ENCODE data around the gene ATAD3C. TPM values are rescaled to one million over a fixed set of nuclear protein-coding genes. Genes with fewer than 3 reads are reported as not detected.
"Not testable (repeated sequence)": the region's sequence is repeated elsewhere in the genome, so short reads cannot be mapped to it uniquely, and the experiment has no call there.

The ATAD3C gene
- total and polyA plus RNA-seq, 2 experiments from 2014 or later: 0.51 TPM; not detected in 1

DNA sequence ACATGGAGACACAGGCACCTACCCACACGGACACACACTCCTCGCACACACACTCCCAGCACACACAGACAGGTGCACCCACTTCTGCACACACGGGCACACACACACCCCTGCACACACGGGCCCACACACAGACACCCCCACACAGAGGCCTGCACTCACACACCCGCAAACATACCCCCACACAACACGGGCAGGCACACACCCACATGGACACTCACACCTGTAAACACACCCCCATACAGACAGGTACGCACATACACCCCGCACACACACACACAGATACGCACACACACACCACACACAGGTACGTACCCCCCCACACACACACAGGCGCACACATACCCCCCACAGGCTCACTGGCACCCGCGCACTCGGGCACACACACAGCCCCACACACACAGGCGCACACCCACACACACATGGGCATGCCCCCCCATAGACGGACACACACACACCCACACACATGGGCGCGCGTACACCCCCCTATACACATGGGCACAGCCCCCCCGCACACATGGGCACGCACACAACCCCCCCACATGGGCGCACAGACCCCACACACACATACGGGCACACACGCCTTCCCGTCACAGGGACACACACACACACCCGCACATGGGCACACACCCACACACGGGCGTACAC lies 68.6 kb downstream of the ATAD3C start:
- Histone ChIP-seq H3K79me2 (ENCODE audit: insufficient read depth) (peaks cover 51% of the 10 kb centered on the region), H3K27me3 (replicated peaks; ENCODE audit: insufficient read depth) (no peaks in the 10 kb centered on the region), H3K27ac (no peak overlapping the region), H3K36me3 (ENCODE audit: low read depth) (no peaks in the 10 kb centered on the region; the same call in 1 of the 2 replicates), H3F3A (ENCODE audit: insufficient read depth) (no peaks in the 10 kb centered on the region), H3K4me1 (ENCODE audit: insufficient read depth) (no peaks in the 10 kb centered on the region), H2AFZ (no peak overlapping the region), H3K9ac (no peak overlapping the region), H3K4me3 (no peak overlapping the region), H3K9me3 (ENCODE audit: low read depth) (no peaks in the 10 kb centered on the region), H4K20me1 (ENCODE audit: insufficient read depth) (no peaks in the 10 kb centered on the region), H3K4me2 (ENCODE audit: unreplicated experiment) (no peak overlapping the region), H3K9me2 (ENCODE audit: insufficient read depth) (no peaks in the 10 kb centered on the region)
- 92 to 95% methylated on average over 18 to 28 of the region's 28 CpGs for WGBS, 2 experiments (ENCODE audit: low coverage in 1 of 2, low lambda C conversion rate in 2 of 2, missing lambda C conversion rate in 2 of 2)
- no peak for DNase-seq
- in situ Hi-C loops (cut with MboI): no loop called here
- TF ChIP-seq EZH2 (IDR thresholded peaks at IDR 0.05; ENCODE audit: insufficient read depth, poor library complexity, severe bottlenecking) (no peak), EZH2phosphoT487 (IDR thresholded peaks at IDR 0.05; ENCODE audit: insufficient read depth, low read depth) (no peak)

DNA sequence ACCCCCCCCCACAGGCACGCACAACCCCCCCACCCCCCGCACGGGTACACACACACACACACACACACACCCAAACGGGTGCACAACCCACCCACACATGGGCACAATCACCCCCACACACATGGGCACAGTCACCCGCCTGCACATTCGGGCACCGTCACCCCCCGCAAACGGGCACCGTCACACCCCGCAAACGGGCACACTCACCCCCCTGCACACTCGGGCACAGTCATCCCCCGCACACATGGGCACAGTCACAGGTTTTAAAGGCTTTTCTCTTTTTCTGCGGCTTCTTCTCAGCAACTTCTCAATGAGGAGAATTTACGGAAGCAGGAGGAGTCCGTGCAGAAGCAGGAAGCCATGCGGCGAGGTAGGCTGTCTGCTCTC lies 69.1 kb downstream of the ATAD3C start:
- H3K9ac ChIP-seq; H4K20me1 ChIP-seq (ENCODE audit: insufficient read depth); DNase-seq; H3K4me2 ChIP-seq (ENCODE audit: unreplicated experiment); H3F3A ChIP-seq (ENCODE audit: insufficient read depth); H3K9me2 ChIP-seq (ENCODE audit: insufficient read depth); in situ Hi-C loops (cut with MboI); H3K27ac ChIP-seq; H3K4me1 ChIP-seq (ENCODE audit: insufficient read depth); H3K36me3 ChIP-seq (ENCODE audit: low read depth); H3K4me3 ChIP-seq; H2AFZ ChIP-seq; H3K27me3 ChIP-seq (replicated peaks; ENCODE audit: insufficient read depth); H3K9me3 ChIP-seq (ENCODE audit: low read depth): not testable (repeated sequence)
- 87 to 91% methylated on average over 11 to 19 of the region's 19 CpGs for WGBS, 2 experiments (ENCODE audit: low coverage in 1 of 2, low lambda C conversion rate in 2 of 2, missing lambda C conversion rate in 2 of 2)
- H3K79me2 ChIP-seq (ENCODE audit: insufficient read depth): peaks cover 48% of the 10 kb centered on the region

Other genes starting within 250 kb of the ATAD3C start
- gene TNFRSF18, start 243.1 kb upstream of the ATAD3C start, total RNA-seq (2014; rRNA removed; shearing (Covaris generic)): not detected in 2 replicates
- gene TNFRSF18, start 243.1 kb upstream of the ATAD3C start, polyA plus RNA-seq (2016; fragmentation: Nextera tagmentation; extraction: Ambion mirVana): 0.18 TPM in 1 of 2 replicates, not detected in the other
- not detected in 2 replicates for gene TNFRSF4, start 235.5 kb upstream of the ATAD3C start, total RNA-seq (2014; rRNA removed; shearing (Covaris generic))
- not detected in 2 replicates for gene TNFRSF4, start 235.5 kb upstream of the ATAD3C start, polyA plus RNA-seq (2016; fragmentation: Nextera tagmentation; extraction: Ambion mirVana)
- gene SDF4, start 217.7 kb upstream of the ATAD3C start, total RNA-seq (2014; rRNA removed; shearing (Covaris generic)): 214 and 216 TPM in 2 replicates
- gene SDF4, start 217.7 kb upstream of the ATAD3C start, polyA plus RNA-seq (2016; fragmentation: Nextera tagmentation; extraction: Ambion mirVana): 261 and 269 TPM in 2 replicates
- gene B3GALT6, start 217.5 kb upstream of the ATAD3C start, total RNA-seq (2014; rRNA removed; shearing (Covaris generic)): 50.3 and 52.5 TPM in 2 replicates
- 6.5 and 8.3 TPM in 2 replicates for gene B3GALT6, start 217.5 kb upstream of the ATAD3C start, polyA plus RNA-seq (2016; fragmentation: Nextera tagmentation; extraction: Ambion mirVana)
- 0.38 and 3.1 TPM in 2 replicates for gene C1QTNF12, start 203.0 kb upstream of the ATAD3C start, total RNA-seq (2014; rRNA removed; shearing (Covaris generic))
- 2.0 and 2.1 TPM in 2 replicates for gene C1QTNF12, start 203.0 kb upstream of the ATAD3C start, polyA plus RNA-seq (2016; fragmentation: Nextera tagmentation; extraction: Ambion mirVana)
- gene UBE2J2, start 175.8 kb upstream of the ATAD3C start, total RNA-seq (2014; rRNA removed; shearing (Covaris generic)): 49.7 and 51.0 TPM in 2 replicates
- 63.5 and 68.0 TPM in 2 replicates for gene UBE2J2, start 175.8 kb upstream of the ATAD3C start, polyA plus RNA-seq (2016; fragmentation: Nextera tagmentation; extraction: Ambion mirVana)
- 0.76 and 2.5 TPM in 2 replicates for gene SCNN1D, start 169.3 kb upstream of the ATAD3C start, total RNA-seq (2014; rRNA removed; shearing (Covaris generic))
- gene SCNN1D, start 169.3 kb upstream of the ATAD3C start, polyA plus RNA-seq (2016; fragmentation: Nextera tagmentation; extraction: Ambion mirVana): 0.46 and 0.55 TPM in 2 replicates
- gene ACAP3, start 141.8 kb upstream of the ATAD3C start, total RNA-seq (2014; rRNA removed; shearing (Covaris generic)): 58.6 and 68.0 TPM in 2 replicates
- gene ACAP3, start 141.8 kb upstream of the ATAD3C start, polyA plus RNA-seq (2016; fragmentation: Nextera tagmentation; extraction: Ambion mirVana): 11.6 and 11.8 TPM in 2 replicates
- 36.2 and 46.5 TPM in 2 replicates for gene PUSL1, start 141.1 kb upstream of the ATAD3C start, total RNA-seq (2014; rRNA removed; shearing (Covaris generic))
- 28.3 and 30.9 TPM in 2 replicates for gene PUSL1, start 141.1 kb upstream of the ATAD3C start, polyA plus RNA-seq (2016; fragmentation: Nextera tagmentation; extraction: Ambion mirVana)
- 80.1 and 90.0 TPM in 2 replicates for gene INTS11, start 125.0 kb upstream of the ATAD3C start, total RNA-seq (2014; rRNA removed; shearing (Covaris generic))
- gene INTS11, start 125.0 kb upstream of the ATAD3C start, polyA plus RNA-seq (2016; fragmentation: Nextera tagmentation; extraction: Ambion mirVana): 70.2 and 72.8 TPM in 2 replicates
- gene CPTP, start 124.9 kb upstream of the ATAD3C start, total RNA-seq (2014; rRNA removed; shearing (Covaris generic)): 30.5 and 39.0 TPM in 2 replicates
- gene CPTP, start 124.9 kb upstream of the ATAD3C start, polyA plus RNA-seq (2016; fragmentation: Nextera tagmentation; extraction: Ambion mirVana): 28.0 and 33.2 TPM in 2 replicates
- gene TAS1R3, start 118.4 kb upstream of the ATAD3C start, total RNA-seq (2014; rRNA removed; shearing (Covaris generic)): 0.54 TPM in 1 of 2 replicates, not detected in the other
- 0.24 TPM in 1 of 2 replicates, not detected in the other for gene TAS1R3, start 118.4 kb upstream of the ATAD3C start, polyA plus RNA-seq (2016; fragmentation: Nextera tagmentation; extraction: Ambion mirVana)
- 113 and 119 TPM in 2 replicates for gene DVL1, start 100.3 kb upstream of the ATAD3C start, total RNA-seq (2014; rRNA removed; shearing (Covaris generic))
- 8.6 and 9.9 TPM in 2 replicates for gene DVL1, start 100.3 kb upstream of the ATAD3C start, polyA plus RNA-seq (2016; fragmentation: Nextera tagmentation; extraction: Ambion mirVana)
- 1,040 and 1,228 TPM in 2 replicates for gene MXRA8, start 91.1 kb upstream of the ATAD3C start, total RNA-seq (2014; rRNA removed; shearing (Covaris generic))
- gene MXRA8, start 91.1 kb upstream of the ATAD3C start, polyA plus RNA-seq (2016; fragmentation: Nextera tagmentation; extraction: Ambion mirVana): 584 and 609 TPM in 2 replicates
- 118 and 120 TPM in 2 replicates for gene AURKAIP1, start 74.5 kb upstream of the ATAD3C start, total RNA-seq (2014; rRNA removed; shearing (Covaris generic))
- 216 and 218 TPM in 2 replicates for gene AURKAIP1, start 74.5 kb upstream of the ATAD3C start, polyA plus RNA-seq (2016; fragmentation: Nextera tagmentation; extraction: Ambion mirVana)
- 150 and 185 TPM in 2 replicates for gene CCNL2, start 50.4 kb upstream of the ATAD3C start, total RNA-seq (2014; rRNA removed; shearing (Covaris generic))
- gene CCNL2, start 50.4 kb upstream of the ATAD3C start, polyA plus RNA-seq (2016; fragmentation: Nextera tagmentation; extraction: Ambion mirVana): 151 and 199 TPM in 2 replicates
- gene MRPL20, start 42.4 kb upstream of the ATAD3C start, total RNA-seq (2014; rRNA removed; shearing (Covaris generic)): 88.9 and 105 TPM in 2 replicates
- 176 and 181 TPM in 2 replicates for gene MRPL20, start 42.4 kb upstream of the ATAD3C start, polyA plus RNA-seq (2016; fragmentation: Nextera tagmentation; extraction: Ambion mirVana)
- 0.51 and 0.97 TPM in 2 replicates for gene ANKRD65, start 28.4 kb upstream of the ATAD3C start, total RNA-seq (2014; rRNA removed; shearing (Covaris generic))
- gene ANKRD65, start 28.4 kb upstream of the ATAD3C start, polyA plus RNA-seq (2016; fragmentation: Nextera tagmentation; extraction: Ambion mirVana): 0.44 and 0.70 TPM in 2 replicates
- 1.4 and 2.3 TPM in 2 replicates for gene VWA1, start 14.0 kb upstream of the ATAD3C start, total RNA-seq (2014; rRNA removed; shearing (Covaris generic))
- 0.60 and 1.3 TPM in 2 replicates for gene VWA1, start 14.0 kb upstream of the ATAD3C start, polyA plus RNA-seq (2016; fragmentation: Nextera tagmentation; extraction: Ambion mirVana)
- 20.2 and 34.7 TPM in 2 replicates for gene ATAD3B, start 22.1 kb downstream of the ATAD3C start, total RNA-seq (2014; rRNA removed; shearing (Covaris generic))
- 11.6 and 12.1 TPM in 2 replicates for gene ATAD3B, start 22.1 kb downstream of the ATAD3C start, polyA plus RNA-seq (2016; fragmentation: Nextera tagmentation; extraction: Ambion mirVana)
- 45.8 and 54.5 TPM in 2 replicates for gene ATAD3A, start 62.5 kb downstream of the ATAD3C start, total RNA-seq (2014; rRNA removed; shearing (Covaris generic))
- gene ATAD3A, start 62.5 kb downstream of the ATAD3C start, polyA plus RNA-seq (2016; fragmentation: Nextera tagmentation; extraction: Ambion mirVana): 42.8 and 44.9 TPM in 2 replicates
- gene TMEM240, start 90.9 kb downstream of the ATAD3C start, total RNA-seq (2014; rRNA removed; shearing (Covaris generic)): 1.1 and 3.3 TPM in 2 replicates
- gene TMEM240, start 90.9 kb downstream of the ATAD3C start, polyA plus RNA-seq (2016; fragmentation: Nextera tagmentation; extraction: Ambion mirVana): 0.44 and 0.76 TPM in 2 replicates
- 60.8 and 69.2 TPM in 2 replicates for gene SSU72, start 125.2 kb downstream of the ATAD3C start, total RNA-seq (2014; rRNA removed; shearing (Covaris generic))
- gene SSU72, start 125.2 kb downstream of the ATAD3C start, polyA plus RNA-seq (2016; fragmentation: Nextera tagmentation; extraction: Ambion mirVana): 195 and 204 TPM in 2 replicates
- gene FNDC10, start 150.4 kb downstream of the ATAD3C start, total RNA-seq (2014; rRNA removed; shearing (Covaris generic)): 7.7 and 9.8 TPM in 2 replicates
- 3.1 and 3.9 TPM in 2 replicates for gene FNDC10, start 150.4 kb downstream of the ATAD3C start, polyA plus RNA-seq (2016; fragmentation: Nextera tagmentation; extraction: Ambion mirVana)
- 70.5 and 100 TPM in 2 replicates for gene MIB2, start 165.8 kb downstream of the ATAD3C start, total RNA-seq (2014; rRNA removed; shearing (Covaris generic))
- gene MIB2, start 165.8 kb downstream of the ATAD3C start, polyA plus RNA-seq (2016; fragmentation: Nextera tagmentation; extraction: Ambion mirVana): 29.2 and 30.3 TPM in 2 replicates
- gene MMP23B, start 182.5 kb downstream of the ATAD3C start, total RNA-seq (2014; rRNA removed; shearing (Covaris generic)): not detected in 2 replicates
- 1.1 TPM in 1 of 2 replicates, not detected in the other for gene MMP23B, start 182.5 kb downstream of the ATAD3C start, polyA plus RNA-seq (2016; fragmentation: Nextera tagmentation; extraction: Ambion mirVana)
- 8.2 and 11.7 TPM in 2 replicates for gene CDK11B, start 209.3 kb downstream of the ATAD3C start, total RNA-seq (2014; rRNA removed; shearing (Covaris generic))
- gene CDK11B, start 209.3 kb downstream of the ATAD3C start, polyA plus RNA-seq (2016; fragmentation: Nextera tagmentation; extraction: Ambion mirVana): 18.2 and 19.1 TPM in 2 replicates
- 32.5 and 38.3 TPM in 2 replicates for gene SLC35E2B, start 243.1 kb downstream of the ATAD3C start, total RNA-seq (2014; rRNA removed; shearing (Covaris generic))
- gene SLC35E2B, start 243.1 kb downstream of the ATAD3C start, polyA plus RNA-seq (2016; fragmentation: Nextera tagmentation; extraction: Ambion mirVana): 22.2 and 23.4 TPM in 2 replicates

Data from GM23248 (cell line).